Measurements from ENCODE around the gene EPHX1.

DNA sequence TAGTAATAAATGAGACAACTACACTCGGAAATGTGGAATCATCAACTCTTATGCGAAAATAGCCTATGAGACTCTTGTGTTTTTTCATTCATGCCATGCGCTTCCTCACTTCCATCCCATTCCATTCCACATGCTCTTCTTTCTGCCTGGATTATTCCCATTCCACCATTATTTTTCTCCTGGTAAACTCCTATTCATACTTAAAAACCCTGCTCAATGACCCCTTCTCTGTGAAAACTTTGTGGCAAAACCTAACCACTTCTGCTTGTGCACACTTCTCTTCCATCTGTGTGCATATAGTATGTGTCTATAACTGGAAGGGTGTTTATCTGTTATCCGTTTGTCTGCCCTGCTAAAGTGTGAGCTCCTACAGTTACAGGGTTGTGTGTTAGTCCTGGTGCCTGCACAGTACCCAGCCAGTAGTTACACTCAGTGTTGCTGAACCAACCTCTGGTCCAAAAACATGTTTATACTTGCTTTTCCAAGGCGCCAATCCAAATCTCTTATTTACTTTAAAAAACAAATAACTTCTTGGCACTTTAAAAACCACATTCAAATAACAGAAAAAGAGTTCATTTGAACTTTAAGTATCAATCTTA, 10.7 kb downstream of the EPHX1 start:
- TF ChIP-seq, protein P1, sequence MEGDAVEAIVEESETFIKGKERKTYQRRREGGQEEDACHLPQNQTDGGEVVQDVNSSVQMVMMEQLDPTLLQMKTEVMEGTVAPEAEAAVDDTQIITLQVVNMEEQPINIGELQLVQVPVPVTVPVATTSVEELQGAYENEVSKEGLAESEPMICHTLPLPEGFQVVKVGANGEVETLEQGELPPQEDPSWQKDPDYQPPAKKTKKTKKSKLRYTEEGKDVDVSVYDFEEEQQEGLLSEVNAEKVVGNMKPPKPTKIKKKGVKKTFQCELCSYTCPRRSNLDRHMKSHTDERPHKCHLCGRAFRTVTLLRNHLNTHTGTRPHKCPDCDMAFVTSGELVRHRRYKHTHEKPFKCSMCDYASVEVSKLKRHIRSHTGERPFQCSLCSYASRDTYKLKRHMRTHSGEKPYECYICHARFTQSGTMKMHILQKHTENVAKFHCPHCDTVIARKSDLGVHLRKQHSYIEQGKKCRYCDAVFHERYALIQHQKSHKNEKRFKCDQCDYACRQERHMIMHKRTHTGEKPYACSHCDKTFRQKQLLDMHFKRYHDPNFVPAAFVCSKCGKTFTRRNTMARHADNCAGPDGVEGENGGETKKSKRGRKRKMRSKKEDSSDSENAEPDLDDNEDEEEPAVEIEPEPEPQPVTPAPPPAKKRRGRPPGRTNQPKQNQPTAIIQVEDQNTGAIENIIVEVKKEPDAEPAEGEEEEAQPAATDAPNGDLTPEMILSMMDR (IDR thresholded peaks at IDR 0.05; ENCODE audit: low read depth, low read length, poor library complexity, severe bottlenecking): no peak
- no peak for TF ChIP-seq EZH2phosphoT487 (IDR thresholded peaks at IDR 0.05; ENCODE audit: borderline replicate concordance, low read length)

All from DOHH2 (cell line).